GM10248 (cell line): Measurements from ENCODE around the gene FAM229B.

ENCODE experiments used
- CTCF ChIA-PET: fragments of 300-600 bp; sonication (Branson Sonifier 250); formaldehyde crosslinking; extraction: SDS; loops from one replicate; lab custom pipeline; 2021; ENCODE audit warnings: antibody characterized with exemption; lab: Yijun Ruan, JAX
- POLR2A ChIA-PET: fragments of 350-650 bp; sonication (Branson Sonifier 250); formaldehyde crosslinking; extraction: SDS; loops from one replicate; lab custom pipeline; 2020; ENCODE audit warnings: antibody characterized with exemption; lab: Yijun Ruan, JAX
- DNase-seq: peaks from one replicate; pipeline ENCODE4 v3.0.0; 2012; ENCODE audit errors: extremely low spot score
- TF ChIP-seq, protein P1 (sequence below): IDR thresholded peaks from 2 replicates; pipeline ENCODE4 v1.5.1; 2012; ENCODE audit warnings: mild to moderate bottlenecking, low read depth; ENCODE audit errors: extremely low read depth, missing control alignments, control extremely low read depth

Gene FAM229B

DNA sequence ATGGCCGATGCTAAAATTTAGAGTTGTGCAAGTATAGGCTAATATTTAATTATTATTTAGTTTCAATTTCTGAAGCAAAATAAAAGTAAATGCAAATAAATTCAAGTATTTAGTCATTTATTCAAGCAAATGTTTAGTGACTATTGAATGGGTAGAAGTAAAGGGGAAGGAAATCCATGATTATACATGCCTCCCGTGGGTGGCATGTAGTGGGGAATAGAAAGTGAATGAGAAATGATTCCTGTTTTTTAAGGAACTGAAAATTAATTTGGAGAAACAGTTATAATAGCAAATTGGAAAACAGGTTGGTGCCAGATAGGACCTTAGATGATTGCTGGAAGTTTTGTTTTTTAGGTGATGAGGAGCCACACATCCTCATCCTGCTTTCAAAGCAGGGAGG, 35.4 kb downstream of the FAM229B start:
- POLR2A ChIA-PET, result no interaction called here
- DNase-seq, result no peak
- CTCF ChIA-PET, result no interaction called here
- TF ChIP-seq, protein P1, sequence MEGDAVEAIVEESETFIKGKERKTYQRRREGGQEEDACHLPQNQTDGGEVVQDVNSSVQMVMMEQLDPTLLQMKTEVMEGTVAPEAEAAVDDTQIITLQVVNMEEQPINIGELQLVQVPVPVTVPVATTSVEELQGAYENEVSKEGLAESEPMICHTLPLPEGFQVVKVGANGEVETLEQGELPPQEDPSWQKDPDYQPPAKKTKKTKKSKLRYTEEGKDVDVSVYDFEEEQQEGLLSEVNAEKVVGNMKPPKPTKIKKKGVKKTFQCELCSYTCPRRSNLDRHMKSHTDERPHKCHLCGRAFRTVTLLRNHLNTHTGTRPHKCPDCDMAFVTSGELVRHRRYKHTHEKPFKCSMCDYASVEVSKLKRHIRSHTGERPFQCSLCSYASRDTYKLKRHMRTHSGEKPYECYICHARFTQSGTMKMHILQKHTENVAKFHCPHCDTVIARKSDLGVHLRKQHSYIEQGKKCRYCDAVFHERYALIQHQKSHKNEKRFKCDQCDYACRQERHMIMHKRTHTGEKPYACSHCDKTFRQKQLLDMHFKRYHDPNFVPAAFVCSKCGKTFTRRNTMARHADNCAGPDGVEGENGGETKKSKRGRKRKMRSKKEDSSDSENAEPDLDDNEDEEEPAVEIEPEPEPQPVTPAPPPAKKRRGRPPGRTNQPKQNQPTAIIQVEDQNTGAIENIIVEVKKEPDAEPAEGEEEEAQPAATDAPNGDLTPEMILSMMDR, result no peak

- ChIA-PET POLR2A (interaction anchor here (0.6 kb wide), 1 partner anchor 39 kb away, joined by 5 read pairs; no protein-coding TSS in a partner anchor), CTCF (interaction anchor here (0.8 to 1.9 kb wide), 2 partner anchors 17 to 40 kb away, joined by 3 to 4 read pairs; no protein-coding TSS in a partner anchor)
- no peak for DNase-seq
- TF ChIP-seq, protein P1, result no peak
Measured at GRCh38 chr6:112123982-112124381, 36.6 kb downstream of the FAM229B start.

DNA sequence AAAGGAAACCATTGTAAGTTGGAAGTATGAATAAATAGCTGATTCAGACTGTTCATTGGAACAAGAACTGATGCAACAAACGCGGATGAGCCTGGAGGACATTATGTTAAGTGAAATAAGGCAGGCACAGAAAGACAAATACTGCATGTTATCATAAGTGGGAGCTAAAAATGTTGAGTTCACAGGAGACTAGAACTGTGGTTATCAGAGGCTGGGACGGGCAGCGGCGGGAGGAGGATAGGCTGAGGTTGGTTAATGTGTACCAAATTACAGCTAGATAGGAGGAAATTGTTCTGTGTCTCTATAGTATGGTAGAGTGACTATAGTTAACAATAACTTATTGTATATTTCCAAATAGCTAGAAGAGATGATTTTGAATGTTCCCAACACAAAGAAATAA, 40.8 kb downstream of the FAM229B start:
- ChIA-PET POLR2A (no interaction called here), CTCF (interaction anchor here (0.9 kb wide), 1 partner anchor 29 kb away, joined by 3 read pairs; no protein-coding TSS in a partner anchor)
- no peak for DNase-seq
- TF ChIP-seq, protein P1, result no peak

DNA sequence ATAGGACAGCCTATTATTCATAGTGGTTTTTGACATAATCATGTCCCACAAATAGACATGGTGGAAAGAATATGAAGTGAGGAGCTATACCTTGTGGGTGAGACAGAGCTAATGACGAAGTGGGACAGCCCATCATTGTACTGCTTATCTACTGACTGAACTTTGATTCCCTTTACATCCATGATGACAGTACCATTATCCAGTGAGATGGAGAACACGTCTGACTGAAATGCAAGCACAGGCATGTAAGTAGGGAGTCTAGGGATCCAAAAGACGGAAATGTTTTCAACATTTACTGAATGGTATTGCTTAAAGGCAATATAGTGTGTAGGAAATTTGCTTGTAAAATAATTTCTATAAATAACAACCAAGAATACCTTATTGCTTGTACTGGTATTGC, 43.5 kb downstream of the FAM229B start:
- TF ChIP-seq, protein P1, result no peak
- CTCF ChIA-PET, result interaction anchor here (1.0 to 1.6 kb wide), 3 partner anchors 13 to 53 kb away, joined by 3 to 4 read pairs (median 3); no protein-coding TSS in a partner anchor
- POLR2A ChIA-PET, result no interaction called here
- no peak for DNase-seq

- POLR2A ChIA-PET, result no interaction called here
- DNase-seq, result no peak
- CTCF ChIA-PET, result interaction anchor here (0.9 kb wide), 1 partner anchor 110 kb away, joined by 3 read pairs; no protein-coding TSS in a partner anchor
- TF ChIP-seq, protein P1, result no peak
Measured at GRCh38 chr6:112139052-112139451, 51.7 kb downstream of the FAM229B start.

DNA sequence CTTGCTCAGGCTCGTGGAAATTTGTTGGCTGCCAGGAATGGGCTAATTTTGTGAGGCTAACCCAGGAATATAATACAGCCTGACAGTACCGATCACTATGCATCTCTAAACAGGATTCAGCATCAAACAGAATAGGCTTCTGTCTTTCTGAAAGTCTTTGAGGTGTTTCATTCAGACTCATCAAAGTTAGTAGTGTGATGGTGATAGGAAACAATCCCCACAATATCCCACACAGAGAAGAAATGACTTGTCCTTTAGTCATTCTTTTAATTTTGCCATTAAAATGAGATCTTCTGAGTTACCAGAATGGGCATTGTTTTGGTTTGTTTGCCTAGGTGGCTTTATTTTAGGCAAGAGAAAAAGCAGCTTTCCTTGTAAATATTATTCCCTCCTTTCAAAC, 54.3 kb downstream of the FAM229B start:
- DNase-seq, result no peak
- ChIA-PET CTCF (interaction anchor here (1.4 kb wide), 1 partner anchor 32 kb away, joined by 4 read pairs; no protein-coding TSS in a partner anchor), POLR2A (no interaction called here)
- TF ChIP-seq, protein P1, result no peak
